ENCODE data around the gene GKN2.

GRCh38 chr2:68975844-68976243, 23.2 kb upstream of the GKN2 start:
- no peak for TF ChIP-seq EZH2phosphoT487 (IDR thresholded peaks at IDR 0.05; ENCODE audit: low read length)
- TF ChIP-seq CTCF (IDR thresholded peaks at IDR 0.05; ENCODE audit: low read length) = no peak
